Activated CD4-positive, alpha-beta T cell treated with anti-CD3 and anti-CD28 coated beads, Interleukin-2, Interleukin-4, amounts not matched to agents 100 ng/mL and 50 ng/mL, durations not matched to agents 16 hours and 8 hours (primary cell): ENCODE results near the gene RIC8A.
A peak's percentile ranks its signal among the peaks of the same experiment; 100 is the strongest.

Experiments
- DNase-seq: peaks from one replicate; pipeline ENCODE4 v3.0.0-alpha.2; 2020; ENCODE audit warnings: low spot score

The RIC8A gene

DNA sequence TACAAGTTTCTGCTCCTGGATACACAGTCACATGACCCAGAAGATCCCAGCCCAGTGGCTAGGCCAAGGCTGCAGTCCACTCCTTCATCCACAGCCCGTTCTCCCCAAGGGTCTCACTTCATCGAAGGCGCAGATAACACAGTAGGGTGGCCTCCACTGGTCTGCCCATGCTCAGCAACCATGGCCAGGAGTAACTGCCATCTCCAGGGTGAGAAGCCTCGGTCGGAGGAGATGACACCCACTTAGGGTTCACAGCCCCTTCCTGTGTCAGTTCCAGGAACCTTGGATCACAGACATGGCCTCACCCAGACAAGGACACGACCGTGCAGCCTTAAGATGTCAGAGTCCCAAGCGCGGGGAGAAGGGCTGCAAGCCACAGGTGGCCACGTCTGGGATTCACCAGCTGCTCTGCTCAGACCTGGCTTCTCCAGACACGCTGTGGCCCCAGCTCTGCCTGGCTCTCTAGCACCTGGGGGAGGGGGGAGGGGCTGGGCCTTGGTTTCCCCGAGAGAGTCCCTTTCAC, 2.9 kb upstream of the RIC8A start:
- no peak for DNase-seq

DNA sequence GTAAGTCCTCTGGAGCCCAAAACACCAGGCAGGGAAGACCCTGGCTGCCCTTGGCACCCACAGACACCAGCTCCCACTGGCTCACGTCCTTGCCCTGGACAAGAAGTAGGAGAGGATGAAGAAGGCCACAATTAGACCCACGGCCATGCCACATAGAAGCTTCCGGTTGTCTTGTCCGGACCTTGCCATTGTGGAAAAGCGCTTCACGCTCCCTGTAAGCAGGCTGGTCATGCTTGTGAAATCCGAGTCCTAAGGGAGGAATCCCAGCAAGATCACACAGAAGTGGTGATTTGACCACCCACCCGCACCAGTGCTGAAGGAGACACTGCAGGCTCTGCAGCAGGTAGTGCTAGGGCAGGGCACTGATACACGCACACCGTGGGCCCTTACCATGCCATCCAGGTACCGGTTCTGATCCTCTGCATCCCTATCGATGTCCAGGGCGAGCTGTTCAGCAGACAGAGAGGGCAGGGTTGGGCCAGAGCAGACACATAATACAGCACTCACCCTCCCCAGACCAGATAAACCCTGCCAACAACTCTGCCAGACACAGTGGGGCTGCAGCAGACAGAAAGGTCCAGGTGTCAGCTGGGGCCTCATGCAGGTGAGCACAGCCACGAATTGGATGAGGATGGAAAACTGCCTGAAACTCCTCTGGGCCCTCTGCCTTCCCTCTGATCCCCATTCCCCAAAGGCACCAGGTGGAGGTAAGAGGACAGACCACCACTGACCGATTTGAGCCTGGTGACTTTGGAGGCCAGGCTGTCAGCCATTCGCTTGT, 2.1 kb upstream of the RIC8A start:
- no peak for DNase-seq

DNA sequence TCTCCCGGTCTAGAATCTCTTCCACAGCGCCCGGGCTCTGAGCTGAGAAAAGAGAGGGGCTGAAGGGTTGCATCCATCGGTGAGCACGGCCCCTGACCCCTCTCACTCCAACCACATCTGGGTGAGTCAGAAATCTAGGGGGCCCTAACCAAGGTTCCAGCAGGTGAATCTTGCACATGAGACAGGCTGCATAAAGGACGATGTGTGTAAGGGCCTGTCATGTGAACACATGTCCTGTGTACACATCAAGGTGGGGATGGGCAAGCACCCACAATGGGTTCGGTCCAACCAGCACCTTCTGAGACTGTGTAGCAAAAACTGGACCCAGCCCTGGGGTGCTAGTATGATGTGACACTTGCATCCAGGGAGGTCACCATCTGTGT, 1.5 kb upstream of the RIC8A start:
- DNase-seq = no peak

DNA sequence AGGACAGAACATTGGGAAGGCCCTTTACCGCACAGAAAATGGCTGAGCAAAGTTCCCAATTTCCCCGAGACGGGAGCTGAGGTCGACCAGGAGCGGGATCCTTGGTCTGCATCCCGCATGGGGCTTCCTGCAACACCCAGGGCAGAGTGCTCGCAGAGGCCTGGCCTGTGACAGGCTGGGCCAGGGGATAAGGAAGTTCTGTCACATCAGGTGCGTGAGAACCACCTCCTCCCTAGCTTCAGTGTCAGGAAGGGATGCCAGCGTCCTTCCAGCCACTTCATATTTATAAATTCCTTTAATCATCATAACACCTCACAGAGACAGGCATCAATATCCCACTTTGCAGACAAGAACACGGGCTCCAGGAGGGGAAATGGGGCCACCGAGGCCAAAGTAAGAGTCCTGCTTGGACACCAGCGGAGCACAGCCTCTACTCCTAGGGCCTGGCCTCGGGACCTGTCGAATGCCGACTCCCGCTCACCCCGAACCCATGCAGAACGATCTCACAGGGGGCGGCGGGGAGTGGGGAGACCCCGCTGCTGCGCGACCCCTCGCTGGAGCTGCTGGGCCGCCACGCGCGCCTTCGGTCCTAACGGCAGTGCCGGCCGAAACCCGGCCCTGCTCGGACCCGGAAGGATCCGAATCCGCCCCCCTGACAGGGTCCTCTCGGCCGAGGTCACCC, 841 bp upstream of the RIC8A start:
- peak; percentile 26 for DNase-seq

DNA sequence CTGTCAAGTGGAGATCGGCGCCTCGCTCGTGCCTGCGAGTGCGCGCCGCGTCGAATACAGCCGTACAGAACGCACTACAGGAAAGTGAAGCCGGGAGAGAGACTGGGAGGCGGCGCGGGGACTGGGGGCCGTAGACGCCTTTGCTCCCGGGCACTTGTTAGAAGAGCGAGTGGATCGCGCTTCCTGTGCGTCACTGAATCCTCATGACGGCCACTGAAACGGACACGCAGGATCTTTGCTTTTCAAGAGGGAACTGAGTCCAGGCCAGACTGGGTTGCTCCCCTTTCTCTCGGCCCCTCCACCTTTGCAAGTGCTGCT, 314 bp downstream of the RIC8A start:
- DNase-seq = no peak

DNA sequence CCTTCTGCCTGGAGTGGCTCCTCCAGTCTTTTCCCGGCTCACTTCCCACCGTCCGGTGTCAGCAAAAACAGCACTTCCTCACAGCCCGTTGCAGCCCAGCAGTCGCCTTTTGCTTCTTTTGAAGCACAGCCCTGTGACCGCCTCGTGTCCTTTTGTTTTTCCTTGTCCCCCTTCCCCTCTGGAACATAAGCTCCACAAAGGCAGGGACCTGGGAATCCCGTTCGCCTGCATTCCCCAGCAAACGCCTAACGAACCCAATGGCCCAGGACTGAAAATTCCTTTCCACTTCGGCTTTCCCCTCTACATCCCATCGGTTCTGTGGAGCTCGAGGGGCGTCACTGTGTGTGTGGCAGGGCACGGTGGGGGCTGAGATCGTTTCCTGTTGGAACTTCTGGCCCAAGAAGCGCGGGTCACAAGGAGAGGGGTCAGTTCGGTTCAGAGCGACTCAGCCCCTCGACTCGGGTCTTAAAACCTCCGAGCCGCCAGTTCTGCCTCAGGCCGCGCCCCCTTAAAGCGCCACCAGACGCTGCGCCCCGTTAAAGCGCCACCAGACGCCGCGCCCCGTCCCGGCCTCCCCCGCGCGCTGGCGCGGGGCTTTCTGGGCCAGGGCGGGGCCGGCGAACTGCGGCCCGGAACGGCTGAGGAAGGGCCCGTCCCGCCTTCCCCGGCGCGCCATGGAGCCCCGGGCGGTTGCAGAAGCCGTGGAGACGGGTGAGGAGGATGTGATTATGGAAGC, 841 bp downstream of the RIC8A start:
- peak; percentile 79 for DNase-seq

DNA sequence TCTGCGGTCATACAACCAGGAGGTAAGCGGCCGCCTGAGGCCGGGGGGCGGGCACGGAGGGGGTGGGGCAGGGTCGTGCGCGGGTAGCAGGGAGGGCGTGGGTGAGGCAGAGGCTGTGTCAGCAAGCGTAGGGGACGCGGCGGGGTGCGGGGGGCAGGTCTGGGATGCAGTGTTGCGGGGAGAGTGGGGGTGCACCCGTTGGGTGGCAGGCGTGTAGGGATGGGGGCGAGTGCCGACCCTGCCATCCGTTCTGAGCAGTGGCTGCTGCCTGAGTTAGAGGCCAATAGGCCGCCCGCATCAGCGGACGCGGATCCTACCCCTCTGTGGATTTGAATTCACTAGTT, 1.4 kb downstream of the RIC8A start:
- DNase-seq = no peak

DNA sequence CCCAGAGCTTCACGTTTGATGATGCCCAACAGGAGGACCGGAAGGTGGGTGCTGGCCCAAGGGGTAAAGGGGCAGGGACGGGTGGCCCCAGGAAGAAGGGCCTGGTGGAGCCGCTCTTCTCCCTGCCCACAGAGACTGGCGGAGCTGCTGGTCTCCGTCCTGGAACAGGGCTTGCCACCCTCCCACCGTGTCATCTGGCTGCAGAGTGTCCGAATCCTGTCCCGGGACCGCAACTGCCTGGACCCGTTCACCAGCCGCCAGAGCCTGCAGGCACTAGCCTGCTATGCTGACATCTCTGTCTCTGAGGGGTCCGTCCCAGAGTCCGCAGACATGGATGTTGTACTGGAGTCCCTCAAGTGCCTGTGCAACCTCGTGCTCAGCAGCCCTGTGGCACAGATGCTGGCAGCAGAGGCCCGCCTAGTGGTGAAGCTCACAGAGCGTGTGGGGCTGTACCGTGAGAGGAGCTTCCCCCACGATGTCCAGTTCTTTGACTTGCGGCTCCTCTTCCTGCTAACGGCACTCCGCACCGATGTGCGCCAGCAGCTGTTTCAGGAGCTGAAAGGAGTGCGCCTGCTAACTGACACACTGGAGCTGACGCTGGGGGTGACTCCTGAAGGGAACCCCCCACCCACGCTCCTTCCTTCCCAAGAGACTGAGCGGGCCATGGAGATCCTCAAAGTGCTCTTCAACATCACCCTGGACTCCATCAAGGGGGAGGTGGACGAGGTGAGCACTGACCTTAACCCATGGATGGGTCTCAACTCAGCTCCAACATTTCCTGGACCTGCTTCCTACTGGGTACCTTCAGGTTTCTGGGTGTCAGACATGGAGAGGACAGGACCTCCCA, 2.0 kb downstream of the RIC8A start:
- no peak for DNase-seq

DNA sequence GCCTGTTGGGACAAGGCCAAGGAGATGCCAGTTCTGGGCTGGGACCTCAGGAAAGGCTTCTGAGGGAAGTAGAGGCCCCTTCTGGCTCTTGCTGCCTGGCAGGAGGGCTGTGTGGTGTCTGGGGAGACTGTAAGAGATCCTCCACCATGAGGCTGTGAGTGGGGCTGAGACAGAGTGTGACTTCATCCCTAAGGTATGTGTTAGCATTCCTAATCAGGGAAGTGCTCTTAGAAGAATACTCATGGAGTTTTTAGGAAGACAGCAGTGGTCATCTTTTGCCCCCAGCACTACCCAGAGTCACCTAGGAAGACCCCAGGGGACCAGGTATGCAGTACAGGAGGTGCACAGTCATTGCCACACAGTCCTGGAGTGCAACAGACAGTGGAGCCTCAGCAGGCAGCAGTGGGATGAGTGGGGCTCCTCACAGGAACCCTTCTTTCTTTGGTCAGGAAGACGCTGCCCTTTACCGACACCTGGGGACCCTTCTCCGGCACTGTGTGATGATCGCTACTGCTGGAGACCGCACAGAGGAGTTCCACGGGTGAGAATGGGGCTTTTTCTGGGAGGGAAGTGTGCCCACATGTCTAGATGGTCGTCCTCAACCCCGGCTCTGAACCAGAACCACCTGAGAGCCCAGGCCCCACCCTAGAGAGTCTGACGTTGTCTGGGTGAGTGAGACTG, 2.8 kb downstream of the RIC8A start:
- DNase-seq = no peak

DNA sequence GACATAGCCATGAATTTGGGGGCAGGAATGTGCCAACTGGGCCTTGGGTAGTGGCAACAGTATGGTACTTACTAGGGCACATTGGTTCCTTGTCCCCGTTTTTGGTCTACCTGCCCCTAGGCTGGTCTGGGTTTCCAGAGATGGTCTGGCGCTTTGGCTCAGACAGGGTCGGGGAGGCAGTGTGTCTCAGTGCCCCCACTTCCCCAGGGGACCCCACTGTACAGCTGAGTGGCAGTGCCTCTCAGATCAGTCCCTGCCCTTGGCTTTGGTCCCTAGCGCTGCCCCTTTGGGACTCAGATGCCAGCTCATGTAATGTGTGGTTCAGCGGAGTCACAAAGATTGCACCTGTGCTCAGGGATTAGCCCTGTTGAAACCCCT, 3.3 kb downstream of the RIC8A start:
- no peak for DNase-seq

DNA sequence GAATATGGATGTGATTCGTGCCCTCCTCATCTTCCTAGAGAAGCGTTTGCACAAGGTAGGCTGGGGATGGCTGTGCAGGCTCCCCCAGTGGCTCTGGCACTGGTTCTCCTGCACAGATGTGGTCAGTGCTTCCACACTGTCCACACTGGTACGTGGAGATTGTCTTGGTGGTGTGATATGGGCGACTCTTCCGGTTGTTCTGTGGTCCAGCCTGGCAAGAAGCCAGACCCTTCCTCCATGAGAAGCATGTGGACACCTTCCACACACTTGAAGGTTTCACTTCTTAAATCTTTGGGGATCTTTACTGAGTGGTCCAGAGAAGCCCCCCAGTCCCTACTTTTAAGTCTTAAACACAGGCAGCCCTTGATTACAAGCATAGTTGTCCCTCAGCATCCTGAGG, 3.8 kb downstream of the RIC8A start:
- no peak for DNase-seq

DNA sequence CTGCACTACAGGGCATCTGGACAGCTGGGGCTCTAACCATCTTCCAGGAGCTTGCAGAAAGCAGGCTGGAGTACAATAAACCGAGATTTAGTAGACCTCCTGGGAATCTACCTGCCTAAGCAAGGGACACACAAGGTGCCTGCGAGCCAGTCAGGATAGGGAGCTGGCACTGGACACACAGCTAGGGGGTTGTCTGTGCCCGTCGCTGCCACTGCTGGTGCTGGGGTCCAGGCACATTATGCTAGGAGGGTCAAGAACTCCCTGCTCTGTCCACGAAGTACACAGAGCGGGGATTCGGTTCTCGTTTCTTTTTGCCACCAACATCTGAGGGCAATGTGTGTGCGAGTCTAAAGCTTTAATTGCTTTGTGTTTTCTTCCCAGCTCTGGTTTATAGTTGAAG, 4.2 kb downstream of the RIC8A start:
- DNase-seq = no peak

DNA sequence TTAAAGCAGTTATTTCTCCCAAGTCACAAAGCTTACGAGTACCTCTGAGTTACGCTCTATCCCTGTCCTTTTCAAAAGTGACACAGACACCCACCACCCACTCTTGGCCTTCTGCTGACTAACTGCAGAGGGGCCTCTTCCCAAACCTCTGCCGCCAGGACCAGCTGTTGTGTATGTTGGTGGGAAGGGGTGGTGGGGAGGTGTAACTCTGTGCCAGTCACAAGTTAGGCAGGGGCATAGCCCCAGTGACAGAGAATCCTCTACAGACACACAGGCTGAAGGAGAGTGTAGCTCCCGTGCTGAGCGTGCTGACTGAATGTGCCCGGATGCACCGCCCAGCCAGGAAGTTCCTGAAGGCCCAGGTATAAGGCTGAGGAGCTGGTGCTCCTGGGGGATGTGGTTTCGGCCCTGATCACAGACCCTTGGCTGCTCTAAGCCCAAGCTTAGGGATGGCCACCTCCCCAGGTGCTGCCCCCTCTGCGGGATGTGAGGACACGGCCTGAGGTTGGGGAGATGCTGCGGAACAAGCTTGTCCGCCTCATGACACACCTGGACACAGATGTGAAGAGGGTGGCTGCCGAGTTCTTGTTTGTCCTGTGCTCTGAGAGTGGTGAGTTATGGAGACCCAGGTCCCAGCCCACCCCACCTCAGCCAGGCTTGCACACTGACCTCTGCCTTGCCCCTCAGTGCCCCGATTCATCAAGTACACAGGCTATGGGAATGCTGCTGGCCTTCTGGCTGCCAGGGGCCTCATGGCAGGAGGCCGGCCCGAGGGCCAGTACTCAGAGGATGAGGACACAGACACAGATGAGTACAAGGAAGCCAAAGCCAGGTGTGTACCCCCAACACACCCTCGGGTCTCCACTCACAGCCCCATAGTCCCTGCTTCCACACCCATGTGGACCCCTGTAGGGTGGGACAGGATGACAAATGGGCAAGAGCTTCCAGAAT, 4.9 kb downstream of the RIC8A start:
- no peak for DNase-seq

DNA sequence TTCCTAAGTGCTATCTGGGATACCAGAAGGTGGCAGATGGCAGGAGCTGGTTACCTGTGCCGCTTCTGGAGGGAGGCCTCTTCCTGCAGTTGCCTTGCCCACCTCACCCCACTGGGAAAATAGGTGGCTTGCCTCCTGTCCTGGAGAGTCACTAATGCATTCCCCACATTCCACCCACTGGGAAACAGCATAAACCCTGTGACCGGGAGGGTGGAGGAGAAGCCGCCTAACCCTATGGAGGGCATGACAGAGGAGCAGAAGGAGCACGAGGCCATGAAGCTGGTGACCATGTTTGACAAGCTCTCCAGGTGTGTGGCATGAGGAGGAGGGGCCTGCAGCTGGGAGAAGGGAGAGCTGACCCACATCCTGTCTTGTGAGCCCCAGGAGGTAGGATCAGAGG, 5.6 kb downstream of the RIC8A start:
- no peak for DNase-seq

DNA sequence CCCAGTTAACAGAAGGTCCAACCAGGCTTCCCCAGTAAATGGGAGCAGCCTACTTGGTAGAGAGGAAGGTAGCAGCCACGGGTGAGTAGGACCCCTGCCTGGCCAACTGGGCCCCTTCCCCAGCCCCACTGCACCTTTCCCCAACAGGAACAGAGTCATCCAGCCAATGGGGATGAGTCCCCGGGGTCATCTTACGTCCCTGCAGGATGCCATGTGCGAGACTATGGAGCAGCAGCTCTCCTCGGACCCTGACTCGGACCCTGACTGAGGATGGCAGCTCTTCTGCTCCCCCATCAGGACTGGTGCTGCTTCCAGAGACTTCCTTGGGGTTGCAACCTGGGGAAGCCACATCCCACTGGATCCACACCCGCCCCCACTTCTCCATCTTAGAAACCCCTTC, 6.6 kb downstream of the RIC8A start:
- DNase-seq = no peak

DNA sequence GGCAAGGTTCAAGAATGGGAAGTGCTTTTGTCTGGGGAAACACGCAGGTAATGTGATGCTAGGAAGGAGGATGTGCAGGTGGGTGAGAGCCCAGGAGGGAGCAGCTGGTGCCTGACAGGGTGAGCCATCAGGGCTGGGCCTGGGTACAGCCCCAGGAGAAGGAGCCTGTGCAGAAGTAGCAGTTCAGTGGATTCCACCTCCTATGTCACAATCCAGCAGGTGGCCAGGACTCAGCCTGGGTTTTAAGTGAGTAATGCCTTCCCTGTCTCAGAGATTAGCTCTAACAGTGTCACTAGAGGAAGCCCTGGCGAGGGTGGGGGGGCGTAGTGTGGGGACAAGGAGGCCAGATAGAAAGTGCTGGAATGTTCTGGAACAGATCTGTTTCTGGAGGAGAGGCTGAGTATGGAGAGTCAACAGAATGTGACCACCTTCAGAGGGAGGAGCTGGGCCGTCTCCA, 8.1 kb downstream of the RIC8A start:
- no peak for DNase-seq

DNA sequence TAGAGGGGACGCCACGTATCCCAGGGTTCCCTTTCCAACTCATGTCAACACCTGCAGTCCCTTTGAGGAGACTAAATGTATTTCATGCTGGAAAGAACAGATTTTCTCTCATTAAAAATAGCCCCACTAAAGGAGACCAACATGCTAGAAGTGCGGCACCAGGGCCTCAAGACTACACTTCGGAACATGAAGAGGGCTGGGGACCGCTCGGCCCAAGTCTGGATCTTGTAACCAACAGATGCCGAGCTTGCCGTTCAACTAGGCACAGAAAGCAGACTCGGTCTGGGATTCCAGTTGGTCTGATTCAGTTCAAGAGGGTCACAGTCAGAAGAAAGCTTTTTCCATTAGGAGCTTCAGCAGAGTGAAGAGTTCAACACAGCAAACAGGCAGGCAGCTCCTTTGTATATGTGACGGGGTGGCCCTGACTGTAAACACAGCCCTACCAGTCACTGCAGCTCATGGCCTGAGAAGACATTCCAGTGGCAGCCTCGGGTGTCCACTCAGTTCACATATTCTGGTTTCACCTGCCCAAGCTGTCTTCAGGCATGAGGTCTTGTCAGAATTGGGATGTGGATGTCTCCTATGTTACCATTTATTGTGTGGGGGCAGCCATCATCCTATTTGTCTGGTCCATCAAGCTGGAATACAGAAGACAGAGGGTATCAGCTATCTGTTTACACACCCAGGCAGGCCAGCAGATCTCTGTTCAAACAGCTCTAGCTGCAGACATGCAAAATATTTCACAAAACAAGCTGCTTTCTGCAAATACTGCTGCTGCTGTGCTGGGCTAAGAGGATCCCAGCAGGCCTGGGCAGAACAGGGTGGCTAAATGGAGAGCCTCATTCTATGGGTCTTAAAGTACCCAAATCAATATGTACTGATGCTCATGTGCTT, 8.8 kb downstream of the RIC8A start:
- DNase-seq = no peak

DNA sequence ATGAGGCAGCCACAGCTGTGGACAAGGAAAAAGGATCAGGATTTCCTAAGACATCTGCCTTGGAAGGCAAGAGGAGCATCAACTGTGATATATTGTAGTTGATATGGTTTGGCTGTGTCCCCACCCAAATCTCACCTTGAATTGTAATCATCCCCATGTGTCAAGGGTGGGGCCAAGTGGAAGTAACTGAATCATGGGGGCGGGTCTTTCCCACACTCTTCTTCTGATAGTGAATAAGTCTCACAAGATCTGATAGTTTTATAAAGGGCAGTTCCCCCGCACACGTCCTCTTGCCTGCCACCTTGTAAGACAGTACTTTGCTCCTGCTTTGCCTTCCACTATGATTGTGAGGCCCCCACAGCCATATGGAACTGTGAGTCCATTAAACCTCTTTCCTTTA, 10.2 kb downstream of the RIC8A start:
- no peak for DNase-seq

DNA sequence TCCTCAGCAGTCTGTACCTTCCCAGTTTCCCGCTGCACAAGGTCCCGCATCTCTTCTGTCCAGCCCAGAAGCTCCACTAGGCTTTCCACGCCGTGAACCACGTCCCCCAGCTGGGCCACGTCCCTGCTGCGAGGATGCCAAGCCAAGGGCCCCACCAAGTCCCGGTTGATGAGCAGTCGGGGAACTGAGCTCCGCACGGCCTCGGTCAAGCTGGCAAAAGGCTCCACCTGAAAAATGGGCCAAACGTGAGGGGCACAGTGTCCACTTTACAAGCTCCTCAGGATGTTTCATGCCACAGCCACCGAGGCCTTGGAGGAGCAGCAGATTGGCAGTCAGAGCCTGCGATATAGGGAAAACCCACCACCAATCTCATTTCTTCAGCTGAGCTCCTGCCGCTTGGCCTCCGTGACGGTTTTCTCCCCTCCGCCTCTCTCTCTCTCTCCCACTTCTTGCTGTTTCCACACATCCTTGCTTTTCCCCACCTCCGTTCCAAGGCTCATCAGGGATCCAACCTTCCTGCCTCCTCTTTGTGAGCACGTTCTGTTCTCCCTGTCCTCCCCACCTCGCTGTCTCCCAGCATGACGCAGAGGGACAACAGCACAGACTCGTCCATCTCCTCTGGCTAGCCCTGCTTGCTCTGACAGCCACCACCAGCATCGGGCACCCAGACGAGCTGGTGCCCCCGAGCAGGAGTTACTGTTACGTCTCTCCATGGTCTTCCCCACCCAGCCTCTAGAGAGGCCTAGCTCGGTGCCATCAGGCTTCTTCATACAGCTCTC, 11.5 kb downstream of the RIC8A start:
- DNase-seq = no peak
